LNCaP clone FGC (cell line): ENCODE measurements around the gene RGCC.
"Not testable (repeated sequence)": the region's sequence is repeated elsewhere in the genome, so short reads cannot be mapped to it uniquely, and the experiment has no call there.

Source experiments
- DNase-seq: peaks from one replicate; pipeline ENCODE4 v3.0.0-alpha.2; 2011; ENCODE audit warnings: low read depth
- H3K4me3 ChIP-seq: 2 replicates; pipeline ENCODE4 v1.5.1; 2011; ENCODE audit warnings: mild to moderate bottlenecking, low read depth, low read length, control low read depth
- TF ChIP-seq, protein P1 (sequence below): IDR thresholded peaks from 2 replicates; pipeline ENCODE4 v1.5.1; 2012; ENCODE audit warnings: mild to moderate bottlenecking; ENCODE audit not compliant: control insufficient read depth, insufficient read depth; ENCODE audit errors: extremely low read depth

RGCC gene

DNA sequence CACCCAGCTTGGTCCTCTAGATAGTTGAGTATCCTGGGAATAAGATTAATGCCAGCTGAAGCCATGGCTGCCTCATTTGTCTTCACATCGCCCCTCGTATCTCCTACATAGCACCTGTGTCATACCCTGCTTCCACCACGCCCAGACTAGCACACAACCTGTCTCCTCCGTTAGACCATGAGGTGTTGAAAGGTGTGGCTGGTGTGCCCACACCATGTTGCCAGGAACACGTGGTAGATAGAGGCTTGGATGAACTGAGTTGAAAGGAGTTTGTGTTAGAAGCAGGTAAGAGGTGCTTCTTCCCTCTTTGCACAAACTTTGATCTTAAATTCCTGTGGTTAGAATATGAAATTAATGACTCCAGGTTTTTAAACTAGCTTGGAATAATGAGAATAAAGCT lies 40.1 kb downstream of the RGCC start:
- TF ChIP-seq, protein P1, sequence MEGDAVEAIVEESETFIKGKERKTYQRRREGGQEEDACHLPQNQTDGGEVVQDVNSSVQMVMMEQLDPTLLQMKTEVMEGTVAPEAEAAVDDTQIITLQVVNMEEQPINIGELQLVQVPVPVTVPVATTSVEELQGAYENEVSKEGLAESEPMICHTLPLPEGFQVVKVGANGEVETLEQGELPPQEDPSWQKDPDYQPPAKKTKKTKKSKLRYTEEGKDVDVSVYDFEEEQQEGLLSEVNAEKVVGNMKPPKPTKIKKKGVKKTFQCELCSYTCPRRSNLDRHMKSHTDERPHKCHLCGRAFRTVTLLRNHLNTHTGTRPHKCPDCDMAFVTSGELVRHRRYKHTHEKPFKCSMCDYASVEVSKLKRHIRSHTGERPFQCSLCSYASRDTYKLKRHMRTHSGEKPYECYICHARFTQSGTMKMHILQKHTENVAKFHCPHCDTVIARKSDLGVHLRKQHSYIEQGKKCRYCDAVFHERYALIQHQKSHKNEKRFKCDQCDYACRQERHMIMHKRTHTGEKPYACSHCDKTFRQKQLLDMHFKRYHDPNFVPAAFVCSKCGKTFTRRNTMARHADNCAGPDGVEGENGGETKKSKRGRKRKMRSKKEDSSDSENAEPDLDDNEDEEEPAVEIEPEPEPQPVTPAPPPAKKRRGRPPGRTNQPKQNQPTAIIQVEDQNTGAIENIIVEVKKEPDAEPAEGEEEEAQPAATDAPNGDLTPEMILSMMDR, result no peak
- no peak for DNase-seq
- H3K4me3 ChIP-seq, result no peak overlapping the region

GRCh38 chr13:41499452-41499851 lies 42.1 kb downstream of the RGCC start:
- TF ChIP-seq, protein P1, result no peak
- no peak overlapping the region for H3K4me3 ChIP-seq
- DNase-seq, result no peak

DNA sequence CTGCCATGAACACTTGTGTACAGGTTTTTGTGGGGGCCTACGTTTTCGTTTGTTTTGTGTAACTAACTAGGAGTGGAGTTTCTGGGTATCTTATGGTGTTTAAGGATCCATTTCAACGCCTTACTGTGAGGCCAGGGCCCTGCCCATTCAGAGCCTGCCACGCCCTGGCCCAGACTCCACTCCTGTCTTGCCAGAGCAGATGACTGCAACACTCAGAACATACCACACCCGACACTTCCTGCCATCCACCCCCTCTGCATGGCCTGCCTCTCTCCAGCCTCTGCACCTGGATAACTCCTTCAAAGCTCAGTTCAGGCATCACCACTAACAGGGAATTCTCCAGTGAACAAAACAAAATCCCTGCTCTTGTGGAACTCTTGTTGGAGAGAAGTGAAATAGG lies 43.2 kb downstream of the RGCC start:
- no peak for DNase-seq
- TF ChIP-seq, protein P1, result no peak
- H3K4me3 ChIP-seq, result no peak overlapping the region

- DNase-seq, result no peak
- H3K4me3 ChIP-seq, result no peak overlapping the region
- TF ChIP-seq, protein P1, result no peak
Observed at GRCh38 chr13:41501281-41501680, 43.9 kb downstream of the RGCC start.

GRCh38 chr13:41502031-41502430 lies 44.7 kb downstream of the RGCC start:
- TF ChIP-seq, protein P1, result no peak
- no peak overlapping the region for H3K4me3 ChIP-seq
- DNase-seq, result no peak

- DNase-seq, result no peak
- TF ChIP-seq, protein P1, result no peak
- H3K4me3 ChIP-seq, result no peak overlapping the region
Observed at GRCh38 chr13:41502673-41503072, 45.3 kb downstream of the RGCC start.

- no peak for DNase-seq
- H3K4me3 ChIP-seq, result no peak overlapping the region
Observed at GRCh38 chr13:41503356-41503755, 46.0 kb downstream of the RGCC start.

GRCh38 chr13:41504657-41505056 lies 47.3 kb downstream of the RGCC start:
- DNase-seq, H3K4me3 ChIP-seq: not testable (repeated sequence)

More at GRCh38 chr13:41503356-41503755, 46.0 kb downstream of the RGCC start:
- TF ChIP-seq, protein P1, result no peak
